ENCODE results near the gene CATSPERE.

GRCh38 chr1:244667797-244668196 is 206.7 kb downstream of the CATSPERE start:
- TF ChIP-seq, protein P1, sequence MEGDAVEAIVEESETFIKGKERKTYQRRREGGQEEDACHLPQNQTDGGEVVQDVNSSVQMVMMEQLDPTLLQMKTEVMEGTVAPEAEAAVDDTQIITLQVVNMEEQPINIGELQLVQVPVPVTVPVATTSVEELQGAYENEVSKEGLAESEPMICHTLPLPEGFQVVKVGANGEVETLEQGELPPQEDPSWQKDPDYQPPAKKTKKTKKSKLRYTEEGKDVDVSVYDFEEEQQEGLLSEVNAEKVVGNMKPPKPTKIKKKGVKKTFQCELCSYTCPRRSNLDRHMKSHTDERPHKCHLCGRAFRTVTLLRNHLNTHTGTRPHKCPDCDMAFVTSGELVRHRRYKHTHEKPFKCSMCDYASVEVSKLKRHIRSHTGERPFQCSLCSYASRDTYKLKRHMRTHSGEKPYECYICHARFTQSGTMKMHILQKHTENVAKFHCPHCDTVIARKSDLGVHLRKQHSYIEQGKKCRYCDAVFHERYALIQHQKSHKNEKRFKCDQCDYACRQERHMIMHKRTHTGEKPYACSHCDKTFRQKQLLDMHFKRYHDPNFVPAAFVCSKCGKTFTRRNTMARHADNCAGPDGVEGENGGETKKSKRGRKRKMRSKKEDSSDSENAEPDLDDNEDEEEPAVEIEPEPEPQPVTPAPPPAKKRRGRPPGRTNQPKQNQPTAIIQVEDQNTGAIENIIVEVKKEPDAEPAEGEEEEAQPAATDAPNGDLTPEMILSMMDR (IDR thresholded peaks at IDR 0.05), result no peak
- no peak for TF ChIP-seq POLR2A (IDR thresholded peaks at IDR 0.05)
- TF ChIP-seq POLR2AphosphoS5 (IDR thresholded peaks at IDR 0.05), result no peak

Data from prostate gland (tissue), 2 donors.